Activated CD8-positive, alpha-beta memory T cell treated with anti-CD3 and anti-CD28 coated beads, Interleukin-2, amount 50 U/mL, for 1 hour (primary cell): ENCODE measurements around the gene SCIN.

Experiments used
- DNase-seq: peaks from one replicate; pipeline ENCODE4 v3.0.0-alpha.2; 2020; ENCODE audit errors: extremely low read depth

The SCIN gene

GRCh38 chr7:12567015-12567414 lies 3.5 kb upstream of the SCIN start:
- DNase-seq, result no peak

- no peak for DNase-seq
These were observed 847 bp upstream of the SCIN start for GRCh38 chr7:12569673-12570072.

GRCh38 chr7:12570168-12570533 lies 369 bp upstream of the SCIN start:
- DNase-seq, result no peak

DNA sequence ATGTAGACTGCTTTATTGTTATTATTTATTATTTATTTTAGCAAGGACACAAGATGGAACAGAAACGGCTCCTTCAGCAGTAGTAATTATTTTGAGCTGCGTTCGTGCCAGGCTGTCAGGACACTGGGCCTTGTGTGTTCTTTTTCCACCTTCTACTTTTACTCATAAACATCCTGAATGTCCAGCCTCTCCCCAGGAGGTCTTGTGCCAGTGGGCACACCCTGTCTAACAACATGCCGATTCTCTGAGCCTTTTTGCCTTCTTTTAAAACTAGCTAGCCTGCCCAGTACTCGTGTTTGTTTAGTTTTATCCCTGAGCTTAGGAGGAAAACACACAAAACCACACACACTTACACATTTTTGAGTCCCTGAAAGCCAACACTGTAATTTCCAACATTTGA lies 1.2 kb downstream of the SCIN start:
- DNase-seq, result no peak

DNA sequence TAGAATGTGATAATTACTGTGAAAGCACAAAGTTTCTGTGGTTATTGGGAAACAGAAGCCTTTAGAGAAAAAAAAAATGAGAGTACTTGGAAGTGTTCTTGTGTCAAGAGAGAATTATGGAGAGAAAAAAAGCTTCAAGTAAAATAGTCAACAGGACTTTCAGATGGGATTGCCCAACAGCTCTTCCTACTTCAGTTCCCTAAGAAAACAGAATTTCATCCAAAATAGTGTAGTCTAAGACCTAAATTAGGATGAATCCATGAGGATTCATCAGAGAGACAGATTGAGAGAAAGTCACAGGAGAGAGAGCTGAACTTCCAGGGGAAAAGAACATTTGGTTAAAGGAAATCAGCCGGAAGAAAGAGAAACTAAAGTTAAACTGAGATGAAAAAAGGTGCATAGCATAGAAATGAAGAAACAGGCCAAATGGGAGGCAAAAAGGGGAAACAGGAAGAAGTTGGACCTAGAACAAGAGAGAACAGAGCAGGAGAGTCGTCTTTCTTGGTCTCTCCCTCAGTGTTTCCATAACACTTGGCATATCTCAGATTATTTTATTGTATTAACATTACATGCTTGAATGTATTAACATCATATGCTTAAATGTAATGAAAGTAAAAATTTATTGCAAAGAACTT lies 2.5 kb downstream of the SCIN start:
- DNase-seq, result no peak

DNA sequence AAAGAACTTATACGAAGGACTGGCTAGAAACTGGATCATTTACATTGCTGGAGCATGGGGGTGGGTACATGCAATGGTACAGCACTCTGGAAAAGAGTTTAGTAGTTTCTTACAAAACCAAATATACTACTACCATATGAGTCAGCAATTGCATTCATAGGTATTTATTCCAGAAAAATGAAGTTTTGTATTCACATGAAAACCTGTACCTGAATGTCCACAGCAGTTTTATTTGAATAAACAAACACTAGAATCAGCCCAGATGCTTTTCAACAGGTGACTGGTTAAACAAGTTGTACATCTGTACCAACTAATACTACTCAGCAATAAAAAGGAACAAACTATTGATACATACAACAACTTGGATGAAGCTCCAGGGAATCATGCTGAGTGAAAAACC lies 3.4 kb downstream of the SCIN start:
- DNase-seq, result no peak

GRCh38 chr7:12578930-12579640 lies 8.6 kb downstream of the SCIN start:
- no peak for DNase-seq

DNA sequence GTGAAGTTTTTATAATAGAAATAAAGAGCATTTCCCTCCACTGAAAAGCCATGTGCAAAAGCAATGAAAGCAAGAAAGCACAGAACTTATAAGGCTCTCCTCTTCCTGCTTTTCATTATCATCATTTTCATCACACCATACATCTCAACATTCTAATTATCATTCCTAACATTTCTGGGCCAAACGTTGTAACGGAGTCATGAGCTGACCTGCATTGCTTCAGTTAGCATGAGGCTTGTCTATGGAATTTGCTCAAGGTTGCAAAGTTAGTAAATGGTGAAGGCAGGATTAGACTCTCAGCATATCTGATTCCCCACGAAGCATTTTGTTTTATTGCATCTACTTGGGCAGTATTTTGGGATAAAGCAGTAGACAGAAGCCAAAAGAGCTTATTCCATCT lies 11.4 kb downstream of the SCIN start:
- DNase-seq, result no peak

GRCh38 chr7:12582362-12582761 lies 11.8 kb downstream of the SCIN start:
- DNase-seq, result no peak

- no peak for DNase-seq
These were observed 12.7 kb downstream of the SCIN start for GRCh38 chr7:12583176-12583575.

DNA sequence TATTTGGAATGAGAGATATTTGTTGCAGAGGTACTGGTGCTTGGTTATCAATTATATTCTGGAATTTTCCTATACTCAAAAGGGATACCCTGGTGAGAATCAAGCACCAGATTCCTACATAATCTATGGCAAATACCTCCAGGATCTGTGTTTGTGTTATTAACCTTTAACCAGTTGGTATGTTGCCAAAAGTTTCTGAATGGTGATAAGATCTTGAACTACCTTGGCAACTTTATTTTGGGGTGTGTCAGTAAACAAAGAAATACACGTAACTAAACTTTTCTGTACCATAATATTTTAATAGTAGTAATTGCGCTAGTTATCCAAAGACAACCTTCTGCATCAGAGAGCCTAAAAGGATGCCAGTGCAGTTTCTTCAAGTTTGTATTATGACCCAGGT lies 13.4 kb downstream of the SCIN start:
- DNase-seq, result no peak

- no peak for DNase-seq
These were observed 14.4 kb downstream of the SCIN start for GRCh38 chr7:12584930-12585329.

GRCh38 chr7:12586271-12586670 lies 15.8 kb downstream of the SCIN start:
- no peak for DNase-seq

- DNase-seq, result no peak
These were observed 17.9 kb downstream of the SCIN start for GRCh38 chr7:12588259-12588904.

GRCh38 chr7:12590559-12590958 lies 20.0 kb downstream of the SCIN start:
- no peak for DNase-seq

GRCh38 chr7:12594122-12594897 lies 23.8 kb downstream of the SCIN start:
- DNase-seq, result no peak

DNA sequence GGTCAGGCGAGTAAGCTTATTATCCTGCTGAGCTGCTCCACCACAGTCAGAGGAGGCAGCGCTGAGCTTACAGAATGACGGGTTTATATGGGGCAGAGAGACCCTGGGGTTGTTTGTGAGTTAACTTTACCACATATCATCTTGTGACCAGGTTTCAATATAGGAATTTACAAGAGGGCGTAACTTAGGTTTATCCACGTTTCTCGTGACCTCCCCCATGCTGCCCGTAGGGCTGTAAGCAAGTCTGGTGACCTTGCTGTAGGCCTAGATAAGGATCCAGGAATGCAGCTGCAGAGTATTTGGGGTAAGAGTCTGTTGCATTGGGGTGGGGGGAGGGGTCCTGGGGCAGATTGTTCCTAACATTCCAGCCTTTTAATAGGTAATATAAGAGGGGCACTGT lies 24.6 kb downstream of the SCIN start:
- no peak for DNase-seq

GRCh38 chr7:12596225-12596790 lies 25.8 kb downstream of the SCIN start:
- DNase-seq, result no peak

DNA sequence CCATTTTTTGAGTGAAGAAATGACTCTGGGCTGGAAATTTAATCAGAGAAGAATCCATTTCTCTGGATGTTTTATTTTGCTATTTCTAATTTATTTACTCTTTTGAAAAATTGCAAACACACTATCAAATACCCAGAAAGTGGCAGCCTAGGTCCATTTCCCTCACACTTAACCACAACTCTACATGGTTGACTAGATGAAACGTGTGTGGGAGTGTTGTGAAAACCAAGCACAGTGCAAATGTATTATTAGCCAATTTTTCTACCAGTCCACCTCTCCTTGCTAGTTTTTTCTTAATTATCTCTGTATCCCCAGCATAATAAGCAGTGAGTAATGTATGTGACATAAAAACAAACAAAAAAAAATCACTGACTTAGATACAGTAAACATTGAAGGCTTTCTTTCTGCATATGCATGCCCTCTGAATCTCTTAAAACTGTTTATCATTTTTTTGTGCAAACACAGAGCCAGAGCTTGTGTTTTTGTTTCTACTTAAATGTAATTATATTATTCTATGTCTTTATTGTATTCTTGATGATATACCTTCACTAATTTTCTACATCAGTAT lies 30.9 kb downstream of the SCIN start:
- DNase-seq, result no peak

DNA sequence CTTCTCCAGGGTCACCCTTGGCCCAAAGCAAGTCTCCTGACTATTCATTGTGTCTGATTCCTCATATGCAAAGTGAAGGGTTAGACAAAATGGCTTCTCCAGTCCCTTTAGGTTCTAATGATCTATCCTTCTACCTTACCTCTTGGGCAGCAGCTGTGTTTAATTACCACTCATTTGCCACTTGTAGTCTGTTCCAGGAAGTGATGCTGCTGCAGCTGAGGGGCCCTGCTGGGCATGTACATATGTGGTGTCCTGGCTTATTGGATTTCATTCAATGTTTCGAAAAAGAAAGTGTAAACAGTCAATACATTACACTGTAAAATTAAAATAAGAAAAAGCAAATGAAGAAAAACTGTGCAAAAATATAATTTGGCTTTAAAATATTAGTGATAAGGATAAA lies 36.6 kb downstream of the SCIN start:
- DNase-seq, result no peak

DNA sequence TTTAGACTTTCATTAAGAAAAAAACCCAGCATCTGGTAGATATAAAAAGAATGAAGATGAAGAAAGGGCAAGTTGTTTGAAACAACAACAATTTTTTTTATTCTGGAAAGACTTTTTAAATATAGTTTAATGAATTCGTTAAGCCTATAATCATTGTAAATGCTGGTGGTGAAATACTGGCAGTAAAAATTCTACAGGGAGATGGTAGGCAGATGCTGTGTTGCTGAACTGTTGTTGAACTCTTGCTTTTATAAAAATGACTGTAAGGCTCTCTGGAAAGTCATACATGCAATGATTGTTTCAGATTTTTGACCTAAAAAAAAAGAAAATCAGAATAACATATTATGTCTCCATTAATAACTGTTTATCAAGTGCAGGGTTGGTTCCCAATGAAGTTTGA lies 39.0 kb downstream of the SCIN start:
- no peak for DNase-seq

- no peak for DNase-seq
These were observed 40.4 kb downstream of the SCIN start for GRCh38 chr7:12610899-12611298.
